H1 (cell line): ENCODE data around the gene UBL4B. TPM values are rescaled to one million over a fixed set of nuclear protein-coding genes. Genes with fewer than 3 reads are reported as not detected.
A peak's percentile ranks its signal among the peaks of the same experiment; 100 is the strongest.

ENCODE experiments used
- CHD2 ChIP-seq: IDR thresholded peaks from 2 replicates; pipeline ENCODE4 v1.6.1; 2012; ENCODE audit warnings: low read length, improper control_type of control experiment
- CREB1 ChIP-seq: IDR thresholded peaks from 2 replicates; pipeline ENCODE4 v1.6.1; 2012; ENCODE audit warnings: inconsistent platforms
- CTBP2 ChIP-seq: IDR thresholded peaks from 2 replicates; pipeline ENCODE4 v1.7.0; 2011; ENCODE audit warnings: borderline replicate concordance, mild to moderate bottlenecking, moderate library complexity, mixed read lengths, low read length; ENCODE audit not compliant: insufficient read depth, insufficient read length
- EP300 ChIP-seq, 2 experiments: IDR thresholded peaks; 1 replicate in 1 of 2; 2 replicates in 1 of 2; pipeline ENCODE4 v1.6.1; 2011 to 2012; ENCODE audit warnings: low read depth in 2 of 2, low read length in 2 of 2, mild to moderate bottlenecking in 2 of 2, borderline replicate concordance in 1 of 2, inconsistent platforms in 1 of 2, moderate library complexity in 1 of 2
- EZH2 ChIP-seq: fragments of 200-600 bp; sonication (generic); IDR thresholded peaks from 2 replicates; pipeline ENCODE4 v1.7.1; 2012; ENCODE audit warnings: low read depth, mild to moderate bottlenecking, moderate library complexity, low read length, inconsistent platforms; ENCODE audit not compliant: severe bottlenecking
- FOSL1 ChIP-seq: IDR thresholded peaks from 2 replicates; pipeline ENCODE4 v1.6.1; 2011; ENCODE audit warnings: mild to moderate bottlenecking, low read depth, low read length, moderate library complexity; ENCODE audit not compliant: insufficient read depth
- HDAC2 ChIP-seq, 2 experiments: fragments of 300-600 bp in 1 of 2; sonication (generic) in 1 of 2; IDR thresholded peaks; 2 replicates each; pipeline ENCODE4 v1.6.1; 2011 to 2012; ENCODE audit warnings: low read depth in 2 of 2, low read length in 2 of 2, mild to moderate bottlenecking in 2 of 2, moderate library complexity in 2 of 2, borderline replicate concordance in 1 of 2, inconsistent platforms in 1 of 2
- HDAC6 ChIP-seq: IDR thresholded peaks from one replicate; pipeline ENCODE4 v1.7.1; 2012; ENCODE audit warnings: low read depth, mild to moderate bottlenecking, inconsistent platforms, low read length, moderate library complexity
- JUND ChIP-seq: IDR thresholded peaks from 2 replicates; pipeline ENCODE4 v1.6.1; 2011; ENCODE audit warnings: mild to moderate bottlenecking, improper control_type of control experiment, low read length
- KDM5A ChIP-seq: fragments of 200-600 bp; IDR thresholded peaks from 2 replicates; pipeline ENCODE4 v1.7.1; 2012; ENCODE audit warnings: mild to moderate bottlenecking, low read length, inconsistent platforms, mixed read lengths
- PHF8 ChIP-seq: fragments of 200-600 bp; sonication (generic); conservative IDR thresholded peaks from 2 replicates; pipeline ENCODE4 v1.7.1; 2012; ENCODE audit warnings: low read depth, mild to moderate bottlenecking, inconsistent platforms, low read length, moderate library complexity
- POLR2A ChIP-seq, 2 experiments: IDR thresholded peaks; 1 replicate in 1 of 2; 2 replicates in 1 of 2; pipeline ENCODE4 v1.6.1; 2011; ENCODE audit warnings: low read depth in 2 of 2, low read length in 2 of 2, mild to moderate bottlenecking in 2 of 2; ENCODE audit errors: control extremely low read depth in 1 of 2
- POU5F1 ChIP-seq: IDR thresholded peaks from 2 replicates; pipeline ENCODE4 v1.6.1; 2011; ENCODE audit warnings: low read depth, mild to moderate bottlenecking, low read length, moderate library complexity
- RFX5 ChIP-seq: IDR thresholded peaks from 2 replicates; pipeline ENCODE4 v1.6.1; 2011; ENCODE audit warnings: low read depth, low read length, improper control_type of control experiment, borderline replicate concordance
- RNF2 ChIP-seq: fragments of 200-900, 300-1000 bp; sonication (generic); IDR thresholded peaks from 2 replicates; pipeline ENCODE4 v1.7.1; 2016; ENCODE audit warnings: borderline replicate concordance, low read depth, mild to moderate bottlenecking, antibody characterized with exemption, low read length; ENCODE audit not compliant: poor library complexity, severe bottlenecking; ENCODE audit errors: missing control alignments
- SAP30 ChIP-seq: fragments of 300-600 bp; sonication (generic); IDR thresholded peaks from 2 replicates; pipeline ENCODE4 v1.7.1; 2012; ENCODE audit warnings: low read length, moderate library complexity, mild to moderate bottlenecking, inconsistent platforms; ENCODE audit not compliant: insufficient read depth, insufficient replicate concordance
- SIN3A ChIP-seq, 2 experiments: IDR thresholded peaks in 1 of 2; conservative IDR thresholded peaks in 1 of 2; 2 replicates each; pipeline ENCODE4 v1.6.1; 2011 to 2012; ENCODE audit warnings: low read length in 2 of 2, improper control_type of control experiment in 1 of 2, low read depth in 1 of 2, mild to moderate bottlenecking in 1 of 2
- SUZ12 ChIP-seq: fragments of 200-600 bp; sonication (generic); IDR thresholded peaks from 2 replicates; pipeline ENCODE4 v1.6.1; 2012; ENCODE audit warnings: mild to moderate bottlenecking, inconsistent platforms, low read length, moderate library complexity, mixed read lengths
- TBP ChIP-seq: IDR thresholded peaks from 2 replicates; pipeline ENCODE4 v1.6.1; 2011; ENCODE audit warnings: low read depth, low read length, improper control_type of control experiment
- TCF12 ChIP-seq: IDR thresholded peaks from 2 replicates; pipeline ENCODE4 v1.6.1; 2011; ENCODE audit warnings: low read depth, mild to moderate bottlenecking, low read length
- TEAD4 ChIP-seq: IDR thresholded peaks from 2 replicates; pipeline ENCODE4 v1.6.1; 2012; ENCODE audit warnings: low read depth, low read length, inconsistent platforms, mixed read lengths
- polyA plus RNA-seq, 7 experiments: library from polyadenylated mRNA; depleted of rRNA in 3 of 7; stranded (reverse) in 5 of 7; unstranded in 2 of 7; fragments of >200 nt in 5 of 7; fragments of 200-250 nt in 2 of 7; gene quantifications; 1 replicate in 5 of 7; 2 replicates in 1 of 7; 4 replicates in 1 of 7; pipeline versions ENCODE4 v1.2.1 to v1.2.3, GENCODE V29; 2011 to 2013; ENCODE audit warnings: missing spikeins in 2 of 7, mixed read lengths in 2 of 7
- total RNA-seq: library from RNA; stranded (reverse); fragmentation: NEBNext Ultra II Directional; extraction: Animal tissue kit (Norgen Biotek cat#: 25700); gene quantifications from 2 replicates; pipeline ENCODE4 v1.2.1, GENCODE V29; 2021
- TF ChIP-seq, protein P1 (sequence below), 3 experiments: IDR thresholded peaks; 1 replicate in 2 of 3; 2 replicates in 1 of 3; pipeline versions ENCODE4 v1.5.1 to v1.6.1; 2011; ENCODE audit warnings: low read length in 3 of 3, mild to moderate bottlenecking in 3 of 3, inconsistent platforms in 2 of 3, low read depth in 1 of 3, moderate library complexity in 1 of 3; ENCODE audit not compliant: insufficient read depth in 1 of 3; ENCODE audit errors: control extremely low read depth in 1 of 3

Gene UBL4B
- total and polyA plus RNA-seq, 2 of the 8 experiments (the other 6 are each of a cell fraction or from before 2014, with no cell fraction given), result 0.11 TPM; not detected in 1

GRCh38 chr1:110130113-110130591 is 17.9 kb downstream of the UBL4B start (continued):
- TF ChIP-seq, protein P1, sequence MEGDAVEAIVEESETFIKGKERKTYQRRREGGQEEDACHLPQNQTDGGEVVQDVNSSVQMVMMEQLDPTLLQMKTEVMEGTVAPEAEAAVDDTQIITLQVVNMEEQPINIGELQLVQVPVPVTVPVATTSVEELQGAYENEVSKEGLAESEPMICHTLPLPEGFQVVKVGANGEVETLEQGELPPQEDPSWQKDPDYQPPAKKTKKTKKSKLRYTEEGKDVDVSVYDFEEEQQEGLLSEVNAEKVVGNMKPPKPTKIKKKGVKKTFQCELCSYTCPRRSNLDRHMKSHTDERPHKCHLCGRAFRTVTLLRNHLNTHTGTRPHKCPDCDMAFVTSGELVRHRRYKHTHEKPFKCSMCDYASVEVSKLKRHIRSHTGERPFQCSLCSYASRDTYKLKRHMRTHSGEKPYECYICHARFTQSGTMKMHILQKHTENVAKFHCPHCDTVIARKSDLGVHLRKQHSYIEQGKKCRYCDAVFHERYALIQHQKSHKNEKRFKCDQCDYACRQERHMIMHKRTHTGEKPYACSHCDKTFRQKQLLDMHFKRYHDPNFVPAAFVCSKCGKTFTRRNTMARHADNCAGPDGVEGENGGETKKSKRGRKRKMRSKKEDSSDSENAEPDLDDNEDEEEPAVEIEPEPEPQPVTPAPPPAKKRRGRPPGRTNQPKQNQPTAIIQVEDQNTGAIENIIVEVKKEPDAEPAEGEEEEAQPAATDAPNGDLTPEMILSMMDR (IDR thresholded peaks at IDR 0.05; ENCODE audit: control extremely low read depth in 1 of 3, insufficient read depth in 1 of 3, low read depth in 1 of 3, low read length in 3 of 3), result peak; percentile 57 to 88 (median 73)
- TF ChIP-seq CTBP2, result no peak
- no peak for TF ChIP-seq TCF12
- no peak for TF ChIP-seq HDAC2 (IDR thresholded peaks at IDR 0.05; ENCODE audit: borderline replicate concordance in 1 of 2, low read depth in 2 of 2, low read length in 2 of 2)
- no peak for TF ChIP-seq SAP30
- TF ChIP-seq SIN3A (conservative IDR thresholded peaks at IDR 0.05 in 1 of 2, IDR thresholded peaks at IDR 0.05 in 1 of 2; ENCODE audit: low read depth in 1 of 2, low read length in 2 of 2), result 0 out of 4 replicates have a peak, but pooled peaks of 1 of the 2 experiments have one; percentile 19
- no peak for TF ChIP-seq POU5F1
- TF ChIP-seq EP300 (IDR thresholded peaks at IDR 0.05; ENCODE audit: borderline replicate concordance in 1 of 2, low read depth in 2 of 2, low read length in 2 of 2), result no peak
- no peak for TF ChIP-seq SUZ12
- no peak for TF ChIP-seq JUND
- TF ChIP-seq RNF2, result peak; percentile 66
- no peak for TF ChIP-seq RFX5
- no peak for TF ChIP-seq POLR2A (IDR thresholded peaks at IDR 0.05; ENCODE audit: control extremely low read depth in 1 of 2, low read depth in 2 of 2, low read length in 2 of 2)
- no peak for TF ChIP-seq CREB1
- no peak for TF ChIP-seq TBP
- no peak for TF ChIP-seq HDAC6
- TF ChIP-seq KDM5A, result no peak
- no peak for TF ChIP-seq EZH2
- TF ChIP-seq CHD2, result no peak
- peak; percentile 71 for TF ChIP-seq TEAD4
- no peak for TF ChIP-seq FOSL1
- no peak for TF ChIP-seq PHF8
